ENCODE measurements around the gene ACADVL.
"Not testable (repeated sequence)": the region's sequence is repeated elsewhere in the genome, so short reads cannot be mapped to it uniquely, and the experiment has no call there.

The ACADVL gene
- 144 to 374 (median 211) reads per million in 17 experiments for total RNA-seq

DNA sequence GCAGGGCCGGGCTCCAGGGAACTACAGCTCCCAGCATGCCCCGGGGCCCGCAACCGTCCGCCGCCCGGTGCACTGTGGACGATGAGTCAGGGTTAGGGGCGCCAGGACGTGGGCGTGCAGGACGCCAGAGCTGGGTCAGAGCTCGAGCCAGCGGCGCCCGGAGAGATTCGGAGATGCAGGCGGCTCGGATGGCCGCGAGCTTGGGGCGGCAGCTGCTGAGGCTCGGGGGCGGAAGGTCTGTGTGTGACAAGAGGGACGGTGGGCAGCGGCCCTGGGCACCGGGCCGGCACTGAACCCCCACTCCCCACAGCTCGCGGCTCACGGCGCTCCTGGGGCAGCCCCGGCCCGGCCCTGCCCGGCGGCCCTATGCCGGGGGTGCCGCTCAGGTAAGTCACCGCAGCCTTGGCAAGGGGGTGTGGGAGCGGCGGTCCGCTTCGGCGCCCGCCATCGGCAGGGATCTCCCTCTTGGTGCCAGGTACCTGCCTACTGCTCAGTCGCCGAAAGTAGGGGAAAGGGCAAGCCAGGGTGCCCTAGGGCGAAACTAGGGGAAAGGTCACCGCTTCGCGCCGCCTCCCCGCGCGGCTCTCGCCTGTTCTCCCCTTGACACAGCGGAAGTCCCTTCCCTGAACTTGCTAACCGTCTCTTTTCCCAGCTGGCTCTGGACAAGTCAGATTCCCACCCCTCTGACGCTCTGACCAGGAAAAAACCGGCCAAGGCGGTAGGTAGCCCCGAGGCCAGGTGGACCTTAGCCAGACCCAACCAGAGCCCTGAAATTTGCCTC, at the start of gene ACADVL, which contains the start of gene DLG4:
ACADVL (plus strand) TSS at position 127 of the 781 bp plus-strand sequence; CDS start at position 174, 47 bp downstream.
DLG4 (minus strand) TSS at position 25 of the 781 bp plus-strand sequence.
- DNase-seq: peak; percentile 86 to 93 (median 92)

DNA sequence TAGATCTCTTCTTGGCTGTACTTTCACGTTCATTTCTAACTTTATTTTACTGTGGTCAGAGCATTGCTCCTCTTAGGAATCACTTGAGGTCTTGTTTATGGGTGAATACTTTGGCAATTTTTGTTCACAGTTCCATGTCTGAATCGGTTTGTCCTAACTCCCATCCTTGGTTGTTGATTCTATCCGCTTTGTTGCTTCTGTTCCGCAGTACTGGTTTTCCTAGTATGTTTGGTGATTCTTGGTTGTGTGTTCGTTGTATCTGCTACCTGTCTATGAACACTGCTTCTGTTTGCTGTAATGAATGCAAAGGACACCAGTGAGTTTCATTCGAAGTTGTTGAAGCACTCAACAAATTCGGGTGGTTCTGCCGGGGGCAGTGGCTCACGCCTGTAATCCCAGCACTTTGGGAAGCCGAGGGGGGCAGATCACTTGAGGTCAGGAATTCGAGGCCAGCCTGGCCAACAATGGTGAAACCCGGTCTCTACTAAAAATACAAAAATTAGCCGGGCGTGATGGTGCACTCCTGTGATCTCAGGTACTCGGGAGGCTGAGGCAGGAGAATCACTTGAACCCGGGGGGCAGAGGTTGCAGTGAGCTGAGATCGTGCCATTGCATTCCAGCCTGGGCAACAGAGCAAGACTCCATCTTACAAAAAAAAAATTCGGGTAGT, 47.1 kb upstream of the ACADVL start:
- DNase-seq: not testable (repeated sequence)

DNA sequence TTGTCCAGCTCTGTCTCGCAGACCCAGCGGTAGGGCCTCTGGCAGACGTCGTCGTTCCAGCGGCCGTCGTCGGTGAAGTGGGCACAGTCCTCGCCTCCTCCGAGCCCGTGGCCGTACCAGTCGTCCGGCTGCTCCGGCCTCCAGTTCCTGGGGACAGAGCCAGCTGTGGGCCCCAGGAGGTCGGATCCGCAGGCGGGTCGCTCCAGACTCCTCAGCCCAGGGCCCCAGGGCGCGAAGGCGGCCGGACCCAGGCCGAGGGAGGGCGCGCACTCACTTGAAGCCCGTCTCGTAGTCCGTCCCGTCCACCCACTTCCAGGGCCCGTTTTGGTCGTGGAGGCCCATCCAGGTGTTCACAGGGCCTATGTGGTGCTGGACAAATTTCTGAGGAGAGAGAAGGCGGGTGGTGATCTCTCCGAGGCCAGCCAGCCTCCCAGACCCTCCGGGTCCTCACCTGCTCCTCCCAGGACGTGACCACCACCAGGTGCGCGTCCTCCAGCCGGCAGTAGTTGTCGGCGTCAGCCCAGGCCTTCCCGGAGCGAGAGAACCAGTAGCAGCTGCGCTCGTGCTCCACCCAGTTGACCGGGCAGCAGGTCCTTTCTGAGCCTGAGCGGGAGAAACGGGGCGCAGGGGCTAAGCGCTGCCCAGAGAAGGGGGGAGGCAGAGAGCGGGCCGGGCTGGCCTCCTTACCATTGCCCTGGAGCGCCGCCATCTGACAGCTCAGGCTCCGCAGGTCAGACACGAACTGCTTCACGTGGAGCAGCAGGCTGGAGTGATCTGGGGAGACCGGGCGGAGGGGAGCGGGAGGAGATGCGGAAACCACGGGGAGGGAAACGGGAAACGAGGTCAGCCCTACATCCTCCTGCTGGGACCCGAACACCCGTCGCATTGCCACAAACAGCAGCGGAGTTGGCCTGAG, 45.8 kb upstream of the ACADVL start:
- DNase-seq: peak; percentile 67 to 92 (median 86)

DNA sequence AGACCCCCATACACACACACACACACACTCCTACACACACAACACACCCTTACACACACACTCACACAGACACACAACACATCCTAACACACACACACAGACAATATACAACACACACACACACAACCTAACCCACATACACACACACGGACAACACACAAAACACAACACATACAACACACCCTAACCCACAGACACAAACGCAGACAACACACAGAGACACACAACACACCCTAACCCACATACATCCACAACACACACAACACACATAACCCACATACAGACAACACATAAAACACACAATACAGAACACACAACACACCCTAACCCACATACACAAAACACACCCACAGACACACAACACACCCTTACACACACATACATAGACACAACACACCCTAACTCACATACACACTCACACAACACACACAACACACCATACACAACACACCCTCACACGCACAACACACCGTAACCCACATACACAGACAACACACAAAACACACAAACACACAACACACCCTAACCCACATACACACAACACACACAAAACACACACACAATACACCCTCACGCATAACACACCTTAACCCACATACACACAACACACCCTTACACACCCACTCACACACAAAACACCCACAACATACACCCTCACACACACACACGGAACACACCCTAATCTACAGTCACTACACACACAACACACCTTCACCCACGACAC, 45.0 kb upstream of the ACADVL start:
- DNase-seq: no peak

DNA sequence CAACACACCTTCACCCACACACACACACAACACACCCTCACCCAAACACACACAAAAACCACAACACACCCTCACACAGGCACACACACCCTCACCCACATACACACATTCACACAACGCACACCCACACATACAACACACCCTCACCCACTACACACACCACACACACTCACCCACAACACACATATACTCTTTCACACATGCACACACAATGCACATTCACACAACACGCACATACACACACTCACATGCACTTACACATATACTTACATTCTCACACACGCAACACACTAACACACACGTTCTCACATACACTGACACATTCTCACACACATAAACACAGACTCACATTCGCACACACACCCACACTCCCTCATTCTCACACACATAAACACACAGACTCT, 44.4 kb upstream of the ACADVL start:
- DNase-seq: no peak

DNA sequence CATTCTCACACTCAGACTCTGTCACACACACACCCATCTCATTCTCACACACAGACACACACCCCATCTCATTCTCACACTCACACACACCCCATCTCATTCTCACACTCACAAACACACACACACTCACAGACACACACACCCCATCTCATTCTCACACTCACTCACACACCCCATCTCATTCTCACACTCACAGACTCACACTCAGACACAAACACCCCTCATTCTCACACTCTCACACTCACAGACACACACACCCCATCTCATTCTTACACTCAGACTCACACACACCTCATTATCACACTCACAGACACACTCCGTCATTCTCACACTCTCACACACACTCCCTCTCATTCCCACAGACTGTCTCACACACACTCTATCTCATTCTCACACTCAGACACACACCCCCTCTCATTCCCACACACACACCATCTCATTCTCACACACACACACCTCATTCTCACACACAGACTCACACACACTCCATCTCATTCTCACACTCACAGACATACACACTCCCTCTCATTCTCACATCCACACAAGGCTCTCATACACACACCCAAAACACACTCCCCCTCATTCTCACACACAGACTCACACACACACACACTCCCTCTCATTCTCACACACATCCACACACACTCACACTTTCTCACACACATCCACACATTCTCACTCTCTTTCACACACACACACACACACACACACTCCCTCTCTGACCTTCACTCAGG, 43.5 kb upstream of the ACADVL start:
- DNase-seq: no peak

DNA sequence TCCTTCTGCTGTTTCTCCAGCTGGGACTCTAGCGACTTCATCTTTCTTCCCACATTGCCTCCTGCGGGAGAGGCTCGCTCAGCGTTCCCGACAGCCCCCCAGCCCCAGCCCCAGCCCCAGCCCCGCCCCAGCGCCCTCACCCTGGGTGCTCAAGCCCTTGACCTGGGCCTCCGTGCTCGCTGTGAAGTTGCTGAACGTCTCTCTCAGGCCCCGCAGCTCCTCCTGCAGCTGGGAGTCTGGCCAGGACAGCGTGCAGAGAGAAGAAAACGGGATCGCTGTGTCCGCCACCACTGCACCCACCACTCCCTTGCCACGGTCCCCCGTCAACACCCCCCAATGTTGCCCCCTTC, 42.9 kb upstream of the ACADVL start:
- DNase-seq: no peak

DNA sequence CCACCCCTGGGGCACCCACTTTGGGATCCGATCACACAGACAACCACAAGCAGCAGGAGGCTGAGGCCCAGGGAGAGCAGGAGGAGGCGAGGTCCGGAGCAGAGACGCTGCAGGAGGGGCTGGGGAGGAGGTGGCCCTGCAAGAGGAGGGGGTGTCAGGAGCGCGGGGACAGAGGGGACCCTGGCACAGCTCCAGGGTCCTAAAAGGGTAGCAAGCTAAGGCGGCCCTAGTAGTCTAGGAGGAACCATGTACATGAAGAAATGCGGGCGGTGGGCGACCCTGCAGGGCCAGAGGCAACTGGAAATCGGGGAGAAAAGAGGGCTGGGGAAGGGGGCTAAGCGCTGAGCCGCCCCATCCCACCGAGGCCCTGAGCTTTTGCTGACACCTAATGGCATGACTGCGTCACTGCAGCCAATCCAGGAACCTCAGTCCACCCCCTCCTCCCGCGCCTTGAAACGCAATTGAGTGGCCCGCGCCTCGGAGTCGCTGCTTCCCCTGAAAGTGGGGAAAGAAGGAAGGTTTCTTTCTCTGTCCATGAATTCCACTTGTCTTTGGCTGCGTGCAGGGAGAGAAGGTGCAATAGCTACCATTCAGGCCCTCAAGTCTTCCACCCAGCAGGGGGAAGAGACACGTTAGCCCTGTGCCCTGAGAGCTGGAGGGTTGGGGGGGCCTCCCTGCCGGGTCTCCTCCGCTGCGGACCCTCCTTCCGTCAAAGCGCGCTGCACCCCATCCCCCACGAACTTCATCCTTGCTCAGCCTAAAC, 42.4 kb upstream of the ACADVL start:
- DNase-seq: peak; percentile 78 to 87 (median 82)

DNA sequence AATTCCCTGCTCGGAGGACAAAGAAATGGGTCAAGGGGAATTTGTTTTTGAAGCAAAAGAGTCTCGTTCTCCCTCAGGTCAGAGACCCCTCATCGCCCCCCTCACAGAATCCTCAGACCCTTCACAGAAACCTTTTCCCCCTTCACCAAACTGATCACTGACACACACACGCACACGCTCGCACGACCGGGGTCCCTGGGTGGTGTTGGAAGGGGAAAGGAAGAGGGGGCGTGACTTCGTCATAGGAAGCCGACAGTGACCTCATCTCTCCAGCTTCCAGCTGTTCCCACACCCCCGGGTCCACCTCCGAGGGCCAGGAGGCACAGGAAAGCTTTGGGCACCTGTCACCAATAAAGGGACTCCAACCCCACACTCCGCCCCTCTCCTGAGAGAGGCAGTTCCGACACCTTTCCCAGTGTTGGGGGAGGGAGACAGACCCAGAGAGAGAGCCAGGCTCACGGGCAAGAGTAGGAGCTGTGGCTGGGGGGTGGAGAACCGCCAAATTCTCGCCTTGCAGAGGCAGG, 41.7 kb upstream of the ACADVL start:
- DNase-seq: peak; percentile 29 to 58 (median 42)

DNA sequence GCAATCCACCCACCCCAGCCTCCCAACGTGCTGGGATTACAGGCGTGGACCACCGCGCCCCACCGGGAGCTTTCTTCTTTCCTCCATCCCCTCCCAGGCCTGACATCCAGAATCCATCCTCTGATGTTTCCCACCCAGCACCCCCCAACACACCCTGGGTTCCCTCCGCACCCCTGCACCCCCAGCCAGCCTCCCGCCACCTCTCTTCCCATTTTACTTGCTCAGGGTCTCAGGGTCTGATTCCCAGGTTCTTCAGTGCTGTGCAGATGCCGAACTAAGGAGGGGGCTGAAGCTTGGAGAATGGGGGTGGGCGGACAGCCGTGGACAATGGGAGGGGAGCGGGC, 40.8 kb upstream of the ACADVL start:
- no peak for DNase-seq

DNA sequence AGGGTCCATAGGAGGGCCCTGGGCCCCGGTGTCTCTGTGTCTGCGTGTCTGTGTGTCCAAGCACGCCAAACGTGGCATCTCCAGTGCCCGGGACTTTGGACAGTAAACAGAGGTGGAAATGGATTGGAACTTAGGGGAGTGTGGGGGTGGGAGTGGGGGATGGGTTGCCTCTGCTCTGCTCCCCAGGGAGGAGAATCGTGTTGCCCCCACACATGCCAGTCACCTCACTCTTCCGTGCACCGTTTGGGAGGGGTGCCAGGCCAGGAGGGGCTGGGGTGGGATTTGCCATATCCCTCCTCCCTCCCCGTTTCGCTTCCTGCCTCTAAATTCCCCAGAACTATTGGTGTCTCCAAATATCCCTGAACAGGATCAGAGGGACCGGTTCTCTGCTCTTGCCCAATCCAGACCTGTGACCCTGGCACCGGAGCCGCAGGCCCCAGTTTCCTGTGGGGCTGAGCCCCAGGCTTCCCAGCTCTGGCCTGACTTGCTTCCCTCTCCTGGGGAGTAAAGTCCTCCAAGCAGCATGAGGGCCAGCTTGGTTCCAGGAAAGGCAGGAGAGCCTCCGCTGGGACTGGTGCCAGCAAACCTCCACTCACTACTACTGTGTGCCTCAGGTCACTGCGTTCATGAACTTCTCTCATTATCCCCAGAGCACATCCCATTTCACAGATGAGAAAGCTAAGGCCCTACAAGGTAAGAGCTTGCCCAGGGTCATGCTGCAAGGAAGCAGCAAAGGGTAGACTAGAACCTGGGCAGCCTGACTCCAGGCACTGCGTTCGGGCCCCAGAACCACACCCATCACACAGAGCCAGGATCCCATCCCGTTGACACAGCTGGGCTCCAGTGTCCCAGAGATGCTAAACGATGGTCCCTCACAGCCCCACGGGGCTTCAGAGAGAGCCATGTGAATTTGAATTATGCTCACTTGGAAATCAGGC, 40.2 kb upstream of the ACADVL start, which contains the start of gene ASGR1:
ASGR1 (minus strand) TSS at position 54 of the 938 bp plus-strand sequence. CDS start 807 bp downstream, outside the sequence.
- DNase-seq: no peak

DNA sequence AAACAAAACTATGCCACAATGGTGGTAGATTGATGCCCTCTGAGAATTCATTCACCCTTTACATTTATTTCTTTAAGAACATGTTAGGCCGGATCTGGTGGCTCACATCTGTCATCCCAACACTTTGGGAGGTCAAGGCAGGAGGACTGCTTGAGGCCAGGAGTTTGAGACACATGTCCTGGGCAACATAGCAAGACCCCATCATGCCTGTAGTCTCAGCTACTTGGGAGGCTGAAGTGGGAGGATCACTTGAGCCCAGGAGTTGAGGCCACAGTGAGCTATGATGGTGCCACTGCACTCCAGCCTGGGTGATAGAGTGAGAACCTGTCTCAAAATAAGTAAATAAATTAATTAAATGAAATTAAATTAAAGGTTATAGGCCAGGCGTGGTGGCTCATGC, 37.6 kb upstream of the ACADVL start:
- not testable (repeated sequence) for DNase-seq

DNA sequence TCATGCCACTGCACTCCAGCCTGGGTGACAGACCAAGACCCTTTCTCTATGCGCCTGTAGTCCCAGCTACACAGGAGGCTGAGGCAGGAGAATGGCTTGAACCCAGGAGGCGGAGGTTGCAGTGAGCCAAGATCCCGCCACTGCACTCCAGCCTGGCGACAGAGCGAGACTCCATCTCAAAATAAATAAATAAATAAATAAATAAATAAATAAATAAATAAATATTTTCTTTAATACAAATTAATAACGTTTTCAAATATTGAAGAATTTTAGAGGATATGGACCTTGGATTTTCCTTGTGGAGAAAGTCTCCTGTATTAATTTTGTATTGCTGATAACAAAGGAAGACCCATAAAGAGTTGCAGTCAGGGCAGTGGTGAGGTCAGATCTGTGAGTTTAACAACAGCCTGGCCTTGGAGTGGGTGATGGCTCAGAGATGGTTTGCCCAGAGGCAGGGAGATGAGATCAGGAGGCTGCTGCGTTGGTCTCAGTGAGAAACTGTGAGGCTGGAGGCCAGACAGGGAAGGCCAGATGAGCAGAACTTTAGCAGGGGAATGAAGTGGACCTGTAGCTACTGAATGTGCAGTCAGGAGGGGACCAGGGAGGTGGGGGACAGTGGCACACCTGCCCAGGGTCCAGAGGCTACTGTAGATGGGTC, 36.2 kb upstream of the ACADVL start:
- DNase-seq: peak in 2 of 4 experiments; percentile 23 to 36

DNA sequence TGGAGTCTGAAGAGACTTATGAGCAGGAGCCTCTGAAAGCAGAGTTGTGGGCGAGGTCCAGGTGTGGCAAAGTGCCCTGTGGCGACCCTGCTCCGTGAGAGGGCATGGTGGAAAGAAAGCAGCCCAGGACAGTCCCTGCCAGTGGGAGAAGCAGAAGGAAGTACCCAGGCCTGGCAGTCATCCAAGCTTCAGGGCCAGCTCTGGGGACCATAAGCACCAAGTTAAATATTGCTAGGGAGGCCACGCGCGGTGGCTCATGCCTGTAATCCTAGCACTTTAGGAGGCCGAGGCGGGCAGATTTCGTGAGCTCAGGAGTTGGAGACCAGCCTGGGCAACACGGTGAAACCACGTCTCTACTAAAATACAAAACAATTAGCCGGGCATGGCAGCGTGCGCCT, 35.6 kb upstream of the ACADVL start:
- DNase-seq: peak; percentile 72 to 88 (median 84)

DNA sequence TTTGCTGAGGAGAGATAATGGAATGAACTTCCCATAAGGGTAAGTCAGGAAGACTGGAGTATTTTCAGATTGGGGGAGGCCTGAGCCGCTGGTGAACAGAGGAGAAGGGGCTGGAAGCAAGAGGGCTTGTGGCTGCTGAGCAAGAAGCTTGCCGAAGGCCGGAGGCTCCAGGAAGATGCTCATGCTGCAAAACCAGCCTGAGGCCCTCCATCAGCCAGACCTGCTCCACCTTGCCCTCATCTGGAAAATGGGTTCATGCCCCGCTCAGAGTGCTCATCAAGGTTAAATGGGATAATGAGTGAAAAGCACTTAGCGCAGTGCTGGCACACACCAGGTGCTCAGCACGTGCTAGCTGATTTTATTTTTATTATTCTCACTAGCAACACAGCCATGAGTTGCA, 35.1 kb upstream of the ACADVL start:
- DNase-seq: no peak

DNA sequence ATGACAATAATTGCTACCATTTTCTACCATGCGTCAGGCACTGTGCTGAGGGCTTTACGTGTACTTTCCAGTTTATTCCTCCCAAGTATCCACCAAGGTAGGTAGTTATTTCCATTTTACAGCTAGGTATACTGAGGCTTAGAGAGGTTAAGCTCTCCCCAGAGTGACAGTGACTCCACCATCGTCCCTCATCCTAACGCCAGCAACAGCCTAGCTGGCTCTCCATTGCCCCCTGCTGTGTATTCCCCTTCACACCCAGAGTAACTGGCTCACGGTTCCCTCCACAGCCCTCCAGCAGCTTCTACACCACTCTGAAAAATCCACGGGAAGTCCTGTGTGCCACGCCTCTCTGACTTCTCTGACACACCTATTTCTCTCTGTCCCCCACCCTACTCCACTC, 33.5 kb upstream of the ACADVL start:
- peak in 3 of 4 experiments; percentile 28 to 50 (median 31) for DNase-seq

DNA sequence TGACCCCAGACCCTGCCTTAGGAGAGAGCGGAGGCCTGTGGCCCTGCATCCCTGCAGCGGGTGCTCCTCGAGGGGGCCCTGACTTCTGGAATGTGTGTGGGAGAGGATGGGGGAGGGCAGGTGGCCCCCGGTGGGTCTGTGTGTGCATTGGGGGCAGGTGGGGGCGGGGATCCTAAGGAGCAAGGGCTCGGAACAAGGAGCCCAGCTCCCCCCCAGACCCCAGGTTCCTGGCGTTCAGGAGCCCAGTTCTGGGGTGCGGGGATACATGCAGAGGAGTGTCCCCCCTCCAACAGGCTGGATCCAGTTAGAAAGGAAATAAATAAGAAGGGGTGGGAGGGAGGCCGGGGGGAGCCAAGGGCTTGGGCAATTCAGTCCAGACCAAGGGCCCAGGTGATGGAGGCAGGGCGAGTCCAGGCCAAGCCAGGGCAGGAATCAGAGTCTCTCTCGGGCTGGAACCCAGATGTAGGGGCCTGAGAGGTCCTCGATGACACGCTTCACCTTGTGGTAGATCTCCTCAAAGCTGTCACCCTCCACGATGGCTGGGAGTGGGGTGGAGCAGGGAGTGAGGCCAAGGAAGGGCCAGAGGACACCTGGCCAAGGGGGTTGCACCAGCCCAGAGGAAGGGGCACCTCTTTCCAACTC, 29.3 kb upstream of the ACADVL start:
- DNase-seq: no peak

DNA sequence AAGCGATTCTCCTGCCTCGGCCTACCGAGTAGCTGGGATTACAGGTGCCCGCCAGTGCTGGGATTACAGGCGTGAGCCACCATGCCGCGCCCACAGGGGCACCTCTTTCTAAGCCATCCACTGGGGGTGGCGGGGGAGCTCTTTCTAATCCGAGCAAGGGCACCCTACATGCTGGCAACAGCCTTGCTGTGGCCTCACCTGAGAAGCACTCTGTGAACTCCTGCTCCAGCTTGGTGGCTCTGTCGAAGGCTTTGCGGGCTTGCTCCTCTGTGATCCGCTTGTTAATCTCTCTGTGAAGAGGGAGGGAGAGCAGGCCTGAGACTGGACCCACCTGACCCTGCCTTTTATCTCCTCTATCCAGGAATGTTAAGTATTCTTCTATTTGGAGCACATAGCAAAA, 28.7 kb upstream of the ACADVL start:
- no peak for DNase-seq

Measured in suppressor macrophage (primary cell).